ENCODE data around the gene COTL1.
A peak's percentile ranks its signal among the peaks of the same experiment; 100 is the strongest.

COTL1 gene

GRCh38 chr16:84612686-84613085 is 5.2 kb downstream of the COTL1 start:
- no peak overlapping the region for H4K91ac ChIP-seq (ENCODE audit: low read length)
- WGBS: 96% methylated on average over 7 of the region's 7 CpGs
- no peak overlapping the region for H2BK120ac ChIP-seq (ENCODE audit: low read depth, low read length)
- H3K4ac ChIP-seq (ENCODE audit: low read depth in 1 of 2, low read length in 2 of 2): no peak overlapping the region
- no peaks in the 10 kb centered on the region for H3K9me3 ChIP-seq (ENCODE audit: control insufficient read depth, low read length)
- H3K27me3 ChIP-seq (ENCODE audit: control insufficient read depth in 1 of 2, insufficient read depth in 1 of 2, low read length in 2 of 2): no peaks in the 10 kb centered on the region
- H3K14ac ChIP-seq (ENCODE audit: low read length in 2 of 2): no peak overlapping the region
- H4K8ac ChIP-seq (ENCODE audit: low read length): no peak overlapping the region
- H3K4me2 ChIP-seq (ENCODE audit: low read length, poor library complexity, severe bottlenecking): no peak overlapping the region
- peaks cover 13% of the 10 kb centered on the region for H3K79me1 ChIP-seq (replicated peaks; ENCODE audit: low read length, poor library complexity, severe bottlenecking)
- no peak overlapping the region for H2AFZ ChIP-seq (ENCODE audit: low read depth, low read length)
- no peak overlapping the region for H3K18ac ChIP-seq (ENCODE audit: low read depth in 1 of 2, low read length in 2 of 2)
- no peak for DNase-seq
- H3K36me3 ChIP-seq (ENCODE audit: control insufficient read depth in 1 of 2, insufficient read depth in 2 of 2, low read depth in 1 of 2, low read length in 2 of 2): peaks cover 29 to 48% of the 10 kb centered on the region in 2 experiments
- no peak overlapping the region for H3K23ac ChIP-seq (ENCODE audit: low read length in 2 of 2)
- no peak overlapping the region for H3K9ac ChIP-seq (ENCODE audit: low read length)
- H2AK5ac ChIP-seq (ENCODE audit: low read length, severe bottlenecking): no peak overlapping the region
- H3K27ac ChIP-seq (ENCODE audit: low read length, poor library complexity, severe bottlenecking): no peak overlapping the region
- H2BK12ac ChIP-seq (ENCODE audit: low read length in 2 of 2): no peak overlapping the region
- H2BK5ac ChIP-seq (ENCODE audit: low read depth, low read length, poor library complexity, severe bottlenecking): no peak overlapping the region
- peaks cover 30% of the 10 kb centered on the region for H3K4me1 ChIP-seq (ENCODE audit: control insufficient read depth, insufficient read depth, low read depth, low read length)
- H3K4me3 ChIP-seq (ENCODE audit: insufficient read depth in 1 of 2, low read depth in 1 of 2, low read length in 2 of 2): no peak overlapping the region
- no peak overlapping the region for H2BK15ac ChIP-seq (ENCODE audit: low read depth, poor library complexity, severe bottlenecking)

DNA sequence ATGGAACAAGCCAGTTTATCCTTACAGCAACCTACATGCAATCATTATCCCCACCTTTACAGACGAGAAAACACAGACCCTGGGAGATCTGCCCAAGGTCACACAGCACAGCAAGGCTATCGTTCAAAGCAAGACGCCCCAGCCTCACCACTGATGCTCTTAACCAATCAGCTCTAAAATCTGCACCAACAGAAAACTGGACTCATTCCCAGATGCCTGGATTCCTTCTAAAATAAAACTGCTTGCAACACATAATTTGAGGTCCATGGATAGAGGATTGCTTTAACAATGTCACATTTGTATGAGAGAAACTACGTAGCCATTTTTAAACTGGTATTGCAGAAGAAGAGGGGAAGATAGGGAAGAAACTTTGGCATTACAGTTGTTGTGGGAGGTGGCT is 6.8 kb downstream of the COTL1 start:
- no peak overlapping the region for H3K4me2 ChIP-seq (ENCODE audit: low read length, poor library complexity, severe bottlenecking)
- peaks cover 28% of the 10 kb centered on the region for H3K4me1 ChIP-seq (ENCODE audit: control insufficient read depth, insufficient read depth, low read depth, low read length)
- no peak overlapping the region for H4K91ac ChIP-seq (ENCODE audit: low read length)
- no peak overlapping the region for H3K27ac ChIP-seq (ENCODE audit: low read length, poor library complexity, severe bottlenecking)
- WGBS: 92% methylated on average over 4 of the region's 4 CpGs
- H2BK5ac ChIP-seq (ENCODE audit: low read depth, low read length, poor library complexity, severe bottlenecking): no peak overlapping the region
- H3K14ac ChIP-seq (ENCODE audit: low read length in 2 of 2): no peak overlapping the region
- no peak overlapping the region for H3K4ac ChIP-seq (ENCODE audit: low read depth in 1 of 2, low read length in 2 of 2)
- no peak overlapping the region for H3K23ac ChIP-seq (ENCODE audit: low read length in 2 of 2)
- no peaks in the 10 kb centered on the region for H3K27me3 ChIP-seq (ENCODE audit: control insufficient read depth in 1 of 2, insufficient read depth in 1 of 2, low read length in 2 of 2)
- peaks cover 44 to 65% of the 10 kb centered on the region in 2 experiments for H3K36me3 ChIP-seq (ENCODE audit: control insufficient read depth in 1 of 2, insufficient read depth in 2 of 2, low read depth in 1 of 2, low read length in 2 of 2)
- H2AFZ ChIP-seq (ENCODE audit: low read depth, low read length): no peak overlapping the region
- H2AK5ac ChIP-seq (ENCODE audit: low read length, severe bottlenecking): no peak overlapping the region
- no peak overlapping the region for H4K8ac ChIP-seq (ENCODE audit: low read length)
- peak overlapping the region; percentile 18 for H3K9ac ChIP-seq (ENCODE audit: low read length)
- no peak overlapping the region for H3K18ac ChIP-seq (ENCODE audit: low read depth in 1 of 2, low read length in 2 of 2)
- DNase-seq: peak; percentile 48
- H2BK15ac ChIP-seq (ENCODE audit: low read depth, poor library complexity, severe bottlenecking): no peak overlapping the region
- H2BK12ac ChIP-seq (ENCODE audit: low read length in 2 of 2): no peak overlapping the region
- no peaks in the 10 kb centered on the region for H3K9me3 ChIP-seq (ENCODE audit: control insufficient read depth, low read length)
- peaks cover 15% of the 10 kb centered on the region for H3K79me1 ChIP-seq (replicated peaks; ENCODE audit: low read length, poor library complexity, severe bottlenecking)
- H3K4me3 ChIP-seq (ENCODE audit: insufficient read depth in 1 of 2, low read depth in 1 of 2, low read length in 2 of 2): no peak overlapping the region
- no peak overlapping the region for H2BK120ac ChIP-seq (ENCODE audit: low read depth, low read length)

DNA sequence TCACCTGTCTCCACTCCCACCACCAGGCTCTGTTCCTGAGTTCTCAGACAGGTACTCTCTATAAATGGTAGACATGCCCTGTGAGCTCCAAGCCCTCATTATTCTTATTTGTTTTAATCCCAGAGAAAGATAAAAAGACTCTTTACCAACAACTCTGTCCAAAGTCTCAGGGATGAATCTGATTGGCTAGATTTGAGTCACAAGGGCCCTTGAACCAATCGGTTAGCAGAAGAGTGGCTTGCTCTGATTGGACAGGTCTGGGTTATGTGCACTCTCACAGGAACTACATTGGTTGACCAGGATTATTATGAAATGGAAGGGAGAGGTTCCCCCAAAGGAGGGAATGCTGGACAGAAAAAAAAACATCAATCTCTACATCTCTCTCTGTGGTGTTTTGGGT is 7.5 kb downstream of the COTL1 start:
- Histone ChIP-seq H3K23ac (ENCODE audit: low read length in 2 of 2) (no peak overlapping the region), H3K9ac (ENCODE audit: low read length) (no peak overlapping the region), H3K9me3 (ENCODE audit: control insufficient read depth, low read length) (no peaks in the 10 kb centered on the region), H2AK5ac (ENCODE audit: low read length, severe bottlenecking) (no peak overlapping the region), H2BK5ac (ENCODE audit: low read depth, low read length, poor library complexity, severe bottlenecking) (no peak overlapping the region), H4K91ac (ENCODE audit: low read length) (no peak overlapping the region), H3K27me3 (ENCODE audit: control insufficient read depth in 1 of 2, insufficient read depth in 1 of 2, low read length in 2 of 2) (no peaks in the 10 kb centered on the region), H3K4ac (ENCODE audit: low read depth in 1 of 2, low read length in 2 of 2) (no peak overlapping the region), H3K79me1 (replicated peaks; ENCODE audit: low read length, poor library complexity, severe bottlenecking) (peaks cover 18% of the 10 kb centered on the region), H3K4me2 (ENCODE audit: low read length, poor library complexity, severe bottlenecking) (no peak overlapping the region), H2BK15ac (ENCODE audit: low read depth, poor library complexity, severe bottlenecking) (no peak overlapping the region), H4K8ac (ENCODE audit: low read length) (no peak overlapping the region), H3K4me3 (ENCODE audit: insufficient read depth in 1 of 2, low read depth in 1 of 2, low read length in 2 of 2) (no peak overlapping the region), H2BK120ac (ENCODE audit: low read depth, low read length) (no peak overlapping the region), H3K14ac (ENCODE audit: low read length in 2 of 2) (no peak overlapping the region), H3K27ac (ENCODE audit: low read length, poor library complexity, severe bottlenecking) (no peak overlapping the region), H3K4me1 (ENCODE audit: control insufficient read depth, insufficient read depth, low read depth, low read length) (peaks cover 23% of the 10 kb centered on the region), H2BK12ac (ENCODE audit: low read length in 2 of 2) (no peak overlapping the region), H3K36me3 (ENCODE audit: control insufficient read depth in 1 of 2, insufficient read depth in 2 of 2, low read depth in 1 of 2, low read length in 2 of 2) (peaks cover 47 to 65% of the 10 kb centered on the region in 2 experiments), H3K18ac (ENCODE audit: low read depth in 1 of 2, low read length in 2 of 2) (no peak overlapping the region), H2AFZ (ENCODE audit: low read depth, low read length) (no peak overlapping the region)
- 91% methylated on average over 1 of the region's 1 CpG for WGBS
- no peak for DNase-seq

- H3K23ac ChIP-seq (ENCODE audit: low read length in 2 of 2): no peak overlapping the region
- no peak overlapping the region for H2BK12ac ChIP-seq (ENCODE audit: low read length in 2 of 2)
- H2AK5ac ChIP-seq (ENCODE audit: low read length, severe bottlenecking): no peak overlapping the region
- H2BK120ac ChIP-seq (ENCODE audit: low read depth, low read length): no peak overlapping the region
- no peaks in the 10 kb centered on the region for H3K27me3 ChIP-seq (ENCODE audit: control insufficient read depth in 1 of 2, insufficient read depth in 1 of 2, low read length in 2 of 2)
- no peak overlapping the region for H3K14ac ChIP-seq (ENCODE audit: low read length in 2 of 2)
- H3K9me3 ChIP-seq (ENCODE audit: control insufficient read depth, low read length): no peaks in the 10 kb centered on the region
- WGBS: 88% methylated on average over 6 of the region's 6 CpGs
- H3K79me1 ChIP-seq (replicated peaks; ENCODE audit: low read length, poor library complexity, severe bottlenecking): peaks cover 19% of the 10 kb centered on the region
- H3K9ac ChIP-seq (ENCODE audit: low read length): no peak overlapping the region
- H3K4me1 ChIP-seq (ENCODE audit: control insufficient read depth, insufficient read depth, low read depth, low read length): peaks cover 20% of the 10 kb centered on the region
- H3K4ac ChIP-seq (ENCODE audit: low read depth in 1 of 2, low read length in 2 of 2): no peak overlapping the region
- H4K91ac ChIP-seq (ENCODE audit: low read length): no peak overlapping the region
- H2AFZ ChIP-seq (ENCODE audit: low read depth, low read length): no peak overlapping the region
- no peak overlapping the region for H3K4me2 ChIP-seq (ENCODE audit: low read length, poor library complexity, severe bottlenecking)
- no peak overlapping the region for H4K8ac ChIP-seq (ENCODE audit: low read length)
- no peak for DNase-seq
- no peak overlapping the region for H3K18ac ChIP-seq (ENCODE audit: low read depth in 1 of 2, low read length in 2 of 2)
- H3K4me3 ChIP-seq (ENCODE audit: insufficient read depth in 1 of 2, low read depth in 1 of 2, low read length in 2 of 2): no peak overlapping the region
- no peak overlapping the region for H2BK5ac ChIP-seq (ENCODE audit: low read depth, low read length, poor library complexity, severe bottlenecking)
- H3K36me3 ChIP-seq (ENCODE audit: control insufficient read depth in 1 of 2, insufficient read depth in 2 of 2, low read depth in 1 of 2, low read length in 2 of 2): peaks cover 52 to 60% of the 10 kb centered on the region in 2 experiments
- H3K27ac ChIP-seq (ENCODE audit: low read length, poor library complexity, severe bottlenecking): no peak overlapping the region
- no peak overlapping the region for H2BK15ac ChIP-seq (ENCODE audit: low read depth, poor library complexity, severe bottlenecking)
These were observed 8.2 kb downstream of the COTL1 start for GRCh38 chr16:84609563-84610177.

Measured in mesenchymal stem cell (in vitro differentiated cells and primary cell).